Renal cortical epithelial cell (primary cell): ENCODE results near the gene PLXNA4. TPM values are rescaled to one million over a fixed set of nuclear protein-coding genes. Genes with fewer than 3 reads are reported as not detected.

ENCODE experiments used
- DNase-seq: peaks from one replicate; pipeline ENCODE4 v3.0.0-alpha.2; 2011; ENCODE audit warnings: low read depth
- total RNA-seq: library from RNA; depleted of rRNA; stranded (reverse); fragments of >200 nt; gene quantifications from 2 replicates; pipeline ENCODE4 v1.2.3, GENCODE V29; 2014

The PLXNA4 gene
- total RNA-seq, 1 donor from 2014 or later = 0.05 TPM

- DNase-seq = no peak
These were observed 484.6 kb downstream of the PLXNA4 start for GRCh38 chr7:132091706-132092105.

- DNase-seq = peak; percentile 67
These were observed 485.8 kb downstream of the PLXNA4 start for GRCh38 chr7:132090444-132090843.

- DNase-seq = no peak
These were observed 486.9 kb downstream of the PLXNA4 start for GRCh38 chr7:132089356-132089755.

GRCh38 chr7:132087421-132087820 is 488.8 kb downstream of the PLXNA4 start:
- no peak for DNase-seq

- DNase-seq = peak; percentile 8
These were observed 491.4 kb downstream of the PLXNA4 start for GRCh38 chr7:132084776-132085388.

- DNase-seq = no peak
These were observed 492.6 kb downstream of the PLXNA4 start for GRCh38 chr7:132083537-132084123.

GRCh38 chr7:132083126-132083525 is 493.1 kb downstream of the PLXNA4 start:
- DNase-seq = no peak

- DNase-seq = no peak
These were observed 493.9 kb downstream of the PLXNA4 start for GRCh38 chr7:132082394-132082793.

- DNase-seq = no peak
These were observed 494.6 kb downstream of the PLXNA4 start for GRCh38 chr7:132081686-132082085.

GRCh38 chr7:132080967-132081668 is 495.2 kb downstream of the PLXNA4 start:
- peak; percentile 80 for DNase-seq

GRCh38 chr7:132080467-132080866 is 495.8 kb downstream of the PLXNA4 start:
- DNase-seq = no peak

GRCh38 chr7:132078891-132079735 is 497.2 kb downstream of the PLXNA4 start:
- DNase-seq = no peak

GRCh38 chr7:132077971-132078685 is 498.1 kb downstream of the PLXNA4 start:
- DNase-seq = no peak

GRCh38 chr7:132076301-132077035 is 499.8 kb downstream of the PLXNA4 start:
- DNase-seq = no peak

- peak; percentile 4 for DNase-seq
These were observed 500.8 kb downstream of the PLXNA4 start for GRCh38 chr7:132075515-132075914.

GRCh38 chr7:132073920-132074589 is 502.2 kb downstream of the PLXNA4 start:
- DNase-seq = no peak
